ENCODE results near the gene WFDC10A.

- TF ChIP-seq YY1 (IDR thresholded peaks at IDR 0.05; ENCODE audit: insufficient read depth, insufficient read length) (no peak), ZNF274 (IDR thresholded peaks at IDR 0.05; ENCODE audit: low read depth, low read length) (no peak)
These were observed 36.9 kb upstream of the WFDC10A start for GRCh38 chr20:45592574-45593189.

Measured in NT2/D1 (cell line).